Measurements from ENCODE around the gene MYMX. TPM values are rescaled to one million over a fixed set of nuclear protein-coding genes. Genes with fewer than 3 reads are reported as not detected.
A peak's percentile ranks its signal among the peaks of the same experiment; 100 is the strongest.

The MYMX gene
- total and polyA plus RNA-seq, 2 of the 13 experiments (the other 11 are each of a cell fraction or from before 2014, with no cell fraction given), result not detected

GRCh38 chr6:44247338-44248302, 30.9 kb downstream of the MYMX start (continued):
- TF ChIP-seq ZNF20 (CRISPR knock-in tag; IDR thresholded peaks at IDR 0.05), result no peak; the same call in 1 of the 2 replicates
- TF ChIP-seq ZFP37 (CRISPR knock-in tag; IDR thresholded peaks at IDR 0.05; ENCODE audit: borderline replicate concordance), result no peak; the same call in 1 of the 2 replicates
- no peak for TF ChIP-seq HHEX (CRISPR knock-in tag; IDR thresholded peaks at IDR 0.05)
- no peak for TF ChIP-seq ZNF788 (CRISPR knock-in tag; IDR thresholded peaks at IDR 0.05; ENCODE audit: borderline replicate concordance)
- 0 out of 2 replicates have a peak, but pooled peaks have one; percentile 33 for TF ChIP-seq TSC22D2 (CRISPR knock-in tag; IDR thresholded peaks at IDR 0.05; ENCODE audit: borderline replicate concordance)
- TF ChIP-seq MLLT10 (CRISPR knock-in tag; IDR thresholded peaks at IDR 0.05), result no peak
- TF ChIP-seq NBN (conservative IDR thresholded peaks at IDR 0.05), result no peak
- TF ChIP-seq ZSCAN20 (CRISPR knock-in tag; IDR thresholded peaks at IDR 0.05; ENCODE audit: borderline replicate concordance), result no peak
- TF ChIP-seq CC2D1A (CRISPR knock-in tag; IDR thresholded peaks at IDR 0.05), result no peak
- TF ChIP-seq AFF4 (CRISPR knock-in tag; IDR thresholded peaks at IDR 0.05), result no peak; the same call in 1 of the 2 replicates
- TF ChIP-seq SNAI1 (CRISPR knock-in tag; IDR thresholded peaks at IDR 0.05; ENCODE audit: borderline replicate concordance), result no peak
- TF ChIP-seq, protein P1, sequence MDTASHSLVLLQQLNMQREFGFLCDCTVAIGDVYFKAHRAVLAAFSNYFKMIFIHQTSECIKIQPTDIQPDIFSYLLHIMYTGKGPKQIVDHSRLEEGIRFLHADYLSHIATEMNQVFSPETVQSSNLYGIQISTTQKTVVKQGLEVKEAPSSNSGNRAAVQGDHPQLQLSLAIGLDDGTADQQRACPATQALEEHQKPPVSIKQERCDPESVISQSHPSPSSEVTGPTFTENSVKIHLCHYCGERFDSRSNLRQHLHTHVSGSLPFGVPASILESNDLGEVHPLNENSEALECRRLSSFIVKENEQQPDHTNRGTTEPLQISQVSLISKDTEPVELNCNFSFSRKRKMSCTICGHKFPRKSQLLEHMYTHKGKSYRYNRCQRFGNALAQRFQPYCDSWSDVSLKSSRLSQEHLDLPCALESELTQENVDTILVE (CRISPR knock-in tag; IDR thresholded peaks at IDR 0.05), result no peak
- no peak; the same call in 1 of the 2 replicates for TF ChIP-seq ZNF674 (CRISPR knock-in tag; IDR thresholded peaks at IDR 0.05; ENCODE audit: low read depth)
- no peak; the same call in 1 of the 2 replicates for TF ChIP-seq ZNF296 (CRISPR knock-in tag; conservative IDR thresholded peaks at IDR 0.05)
- TF ChIP-seq ARID3A (IDR thresholded peaks at IDR 0.05; ENCODE audit: low read depth, low read length), result no peak
- no peak for TF ChIP-seq MATR3 (CRISPR knock-in tag; IDR thresholded peaks at IDR 0.05)
- no peak for TF ChIP-seq ZBTB14 (CRISPR knock-in tag; IDR thresholded peaks at IDR 0.05)
- no peak; the same call in 1 of the 2 replicates for TF ChIP-seq ZNF275 (CRISPR knock-in tag; IDR thresholded peaks at IDR 0.05; ENCODE audit: borderline replicate concordance)
- TF ChIP-seq MBNL3 (CRISPR knock-in tag; conservative IDR thresholded peaks at IDR 0.05), result no peak
- TF ChIP-seq NAIF1 (CRISPR knock-in tag; IDR thresholded peaks at IDR 0.05; ENCODE audit: borderline replicate concordance), result peak; percentile 86; the same call in 1 of the 2 replicates
